HG03060 (cell line): ENCODE results near the gene GRK1.
"Not testable (repeated sequence)": the region's sequence is repeated elsewhere in the genome, so short reads cannot be mapped to it uniquely, and the experiment has no call there.

Source experiments
- ATAC-seq: cut with Tn5 transposase; IDR thresholded peaks from one replicate; pipeline ENCODE4 v1.9.1; 2021; ENCODE audit warnings: low read depth, moderate number of reproducible peaks; ENCODE audit not compliant: unreplicated experiment

The GRK1 gene

GRCh38 chr13:113752211-113752986 is 85.4 kb downstream of the GRK1 start:
- not testable (repeated sequence) for ATAC-seq

DNA sequence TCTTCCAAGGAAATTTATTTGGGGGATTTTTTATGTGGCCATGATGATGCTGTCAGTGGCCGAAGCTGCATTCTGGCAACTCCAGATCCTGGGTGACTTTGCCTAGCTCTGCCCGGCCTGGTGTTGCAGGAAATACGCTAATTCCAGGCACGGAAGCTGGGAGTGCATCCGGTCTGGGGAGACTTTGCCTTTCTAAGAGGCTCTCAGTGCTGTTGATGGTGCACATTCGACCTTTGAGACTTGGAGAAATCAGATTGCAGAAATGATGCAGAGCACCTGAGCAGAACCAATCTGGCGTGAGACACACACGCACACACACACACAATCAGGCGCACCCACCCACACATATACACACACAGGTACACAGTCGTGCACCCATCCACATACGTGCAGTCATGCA is 86.2 kb downstream of the GRK1 start:
- no peak for ATAC-seq

- no peak for ATAC-seq
Measured at GRCh38 chr13:113754242-113754641, 87.2 kb downstream of the GRK1 start.

DNA sequence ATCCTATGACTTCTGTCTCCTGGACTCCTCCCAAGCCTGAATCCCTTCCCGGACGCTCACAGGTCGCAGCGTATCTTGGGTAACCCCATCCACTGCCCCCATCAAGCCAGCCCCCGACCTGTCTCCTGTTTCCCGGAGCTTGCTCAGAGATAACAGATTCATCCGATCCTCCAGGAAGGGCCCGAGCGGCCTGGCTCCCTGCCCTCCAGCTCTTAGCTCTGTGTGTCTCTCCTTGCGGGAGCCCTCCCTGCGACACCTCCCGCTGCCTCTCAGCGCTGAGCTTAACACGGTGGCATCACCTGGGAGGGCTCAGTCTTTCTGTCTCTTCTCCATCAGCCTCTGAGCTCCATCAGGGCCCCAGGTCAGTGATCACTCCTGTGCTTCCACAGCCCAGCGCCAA is 87.7 kb downstream of the GRK1 start:
- no peak for ATAC-seq

- ATAC-seq: no peak
Measured at GRCh38 chr13:113756441-113757097, 89.5 kb downstream of the GRK1 start.

DNA sequence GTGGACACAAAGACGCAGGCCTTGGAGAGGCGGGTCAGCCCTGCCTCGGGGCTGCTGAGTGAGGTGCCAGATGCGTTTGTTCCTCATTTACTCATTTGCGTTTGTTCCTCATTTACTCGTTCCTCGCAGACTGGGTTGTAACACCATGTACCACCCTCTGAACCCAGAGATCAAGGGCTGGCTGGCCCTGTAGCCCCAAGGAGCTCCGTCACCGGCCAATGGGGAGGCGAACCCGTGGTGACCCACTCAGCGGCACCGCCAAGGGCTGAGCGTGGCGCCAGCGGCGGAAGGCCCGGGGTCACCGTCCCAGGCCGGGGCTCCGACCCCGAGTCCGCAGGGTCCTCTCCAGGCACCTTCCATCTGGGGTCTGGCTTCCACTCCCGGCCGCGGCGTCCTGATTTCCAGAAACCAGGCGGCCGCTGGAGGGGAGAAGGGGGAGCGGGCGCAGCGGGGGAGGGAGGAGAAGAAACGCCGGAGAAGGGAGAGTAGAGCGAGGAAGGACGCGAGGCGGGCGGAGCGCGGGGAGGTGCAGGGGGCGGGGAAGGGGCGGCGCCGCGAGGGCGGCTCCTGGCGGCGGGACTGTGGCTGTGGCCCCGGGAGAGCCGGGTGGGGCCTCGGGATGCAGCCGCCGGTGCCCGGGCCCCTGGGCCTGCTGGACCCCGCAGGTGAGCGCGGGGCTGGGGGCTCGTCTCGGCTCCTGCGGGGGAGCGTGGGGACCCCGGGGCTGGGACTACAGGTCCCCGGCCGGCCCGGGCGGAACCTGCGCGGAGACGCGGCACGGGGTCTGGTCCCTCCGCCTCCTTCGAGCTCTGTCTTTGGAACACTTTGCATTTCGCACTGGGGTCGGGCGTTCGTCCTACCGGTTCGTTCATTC is 91.9 kb downstream of the GRK1 start, which contains the start of gene TMEM255B:
Gene TMEM255B (plus strand): TSS at position 576 of the 874 bp plus-strand sequence. CDS start 44 bp downstream, at position 620.
- ATAC-seq: no peak

GRCh38 chr13:113759525-113760137 is 92.6 kb downstream of the GRK1 start:
- no peak for ATAC-seq

DNA sequence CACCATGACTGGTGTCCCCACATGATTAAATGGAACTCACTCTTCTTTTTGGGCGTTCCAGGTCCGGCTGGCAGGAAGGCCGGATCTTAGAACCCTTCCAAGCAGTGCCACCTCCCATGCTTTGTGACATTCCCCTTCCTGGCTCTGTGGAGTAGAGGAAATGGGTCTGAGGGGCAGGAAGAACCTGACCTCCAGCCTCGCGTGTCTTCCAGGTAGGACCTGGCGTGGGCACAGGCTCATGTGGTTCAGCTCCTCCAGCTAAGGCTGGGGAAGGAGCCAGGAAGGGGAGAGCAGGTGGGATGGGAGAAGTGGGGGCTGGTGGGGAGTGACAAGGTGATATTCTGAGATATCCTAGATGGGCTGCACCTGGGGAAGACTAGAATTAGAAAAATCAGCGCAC is 94.1 kb downstream of the GRK1 start:
- no peak for ATAC-seq

GRCh38 chr13:113762075-113762474 is 95.1 kb downstream of the GRK1 start:
- no peak for ATAC-seq

DNA sequence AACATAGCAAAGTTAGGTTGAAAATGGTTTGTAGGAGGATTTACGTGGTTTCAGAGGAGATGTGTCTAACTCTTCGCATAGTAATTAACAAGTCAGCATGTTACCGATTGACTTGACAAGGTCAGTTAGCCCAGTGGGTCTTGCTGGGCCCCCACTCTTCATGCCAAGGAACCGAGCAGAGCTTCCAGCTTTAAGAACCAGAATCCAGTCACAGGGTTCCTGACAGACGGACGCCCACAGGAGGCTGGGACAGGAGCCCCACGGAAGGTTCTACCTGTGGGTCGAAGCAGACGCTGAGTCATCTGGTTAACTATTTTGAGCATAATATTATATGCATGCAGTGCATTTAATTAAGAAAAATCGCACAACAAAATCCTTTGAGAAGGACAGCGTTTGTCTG is 95.5 kb downstream of the GRK1 start:
- no peak for ATAC-seq

- no peak for ATAC-seq
Measured at GRCh38 chr13:113763254-113763653, 96.2 kb downstream of the GRK1 start.

GRCh38 chr13:113763961-113764792 is 97.2 kb downstream of the GRK1 start:
- no peak for ATAC-seq

GRCh38 chr13:113764793-113765563 is 98.0 kb downstream of the GRK1 start:
- no peak for ATAC-seq

- no peak for ATAC-seq
Measured at GRCh38 chr13:113765564-113765910, 98.5 kb downstream of the GRK1 start.

GRCh38 chr13:113766035-113766800 is 99.2 kb downstream of the GRK1 start:
- ATAC-seq: no peak

DNA sequence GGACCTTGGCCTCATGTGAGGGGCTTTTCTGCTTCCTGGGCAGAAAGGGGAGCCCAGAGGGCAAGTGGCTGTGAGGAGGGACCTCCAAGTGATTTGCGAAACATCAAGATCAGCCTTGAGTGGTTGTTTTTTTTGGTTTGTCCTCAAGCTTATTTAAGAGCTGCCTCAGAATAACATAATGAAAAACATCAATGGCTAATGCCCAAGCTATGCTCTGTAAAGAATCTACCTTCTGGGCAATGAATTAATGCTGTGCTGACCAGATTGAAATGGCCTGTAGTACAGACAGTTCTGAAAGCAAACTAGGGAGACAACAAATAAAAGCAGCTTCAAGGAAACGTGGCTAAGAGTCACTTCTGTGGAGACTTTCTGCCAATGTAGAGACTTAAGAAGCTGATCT is 100.3 kb downstream of the GRK1 start:
- ATAC-seq: no peak

- no peak for ATAC-seq
Measured at GRCh38 chr13:113768018-113768905, 101.2 kb downstream of the GRK1 start.
